Measurements from ENCODE around the gene RAPGEF5. TPM values are rescaled to one million over a fixed set of nuclear protein-coding genes. Genes with fewer than 3 reads are reported as not detected.

Gene RAPGEF5
- total RNA-seq, 1 donor from 2014 or later: 16.5 TPM

- Histone ChIP-seq H3K27me3 (ENCODE audit: low read depth) (no peaks in the 10 kb centered on the region), H3K4me1 (no peaks in the 10 kb centered on the region)
- intact Hi-C loops (cut with micrococcal nuclease): no loop called here
Observed at GRCh38 chr7:22323714-22324113, 33.2 kb downstream of the RAPGEF5 start.

DNA sequence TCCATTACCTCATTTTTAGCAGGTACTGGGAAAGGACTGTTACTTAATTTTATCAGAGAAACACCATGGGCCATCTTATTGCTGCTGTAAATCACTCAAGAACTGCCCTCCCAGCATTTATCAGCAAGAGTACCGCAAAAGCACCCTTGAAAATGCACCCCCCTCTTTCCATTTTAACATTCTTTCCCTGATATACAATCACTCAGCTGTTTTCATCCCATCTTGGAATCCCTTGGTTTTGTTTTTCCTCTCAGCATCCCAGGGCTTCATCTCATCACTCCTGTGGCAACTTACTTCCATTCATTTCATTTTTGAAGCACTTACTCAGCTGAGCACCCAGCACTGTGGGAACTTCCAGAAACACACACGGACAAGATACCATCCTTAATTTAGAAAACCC is 36.5 kb downstream of the RAPGEF5 start:
- DNase-seq: no peak

More at GRCh38 chr7:22323714-22324113, 33.2 kb downstream of the RAPGEF5 start:
- Histone ChIP-seq H3K4me3 (no peak overlapping the region), H3K27ac (replicated peaks) (no peak overlapping the region), H3K9me3 (replicated peaks) (no peaks in the 10 kb centered on the region), H3K36me3 (no peaks in the 10 kb centered on the region)
- DNase-seq: no peak
- TF ChIP-seq, protein P1, sequence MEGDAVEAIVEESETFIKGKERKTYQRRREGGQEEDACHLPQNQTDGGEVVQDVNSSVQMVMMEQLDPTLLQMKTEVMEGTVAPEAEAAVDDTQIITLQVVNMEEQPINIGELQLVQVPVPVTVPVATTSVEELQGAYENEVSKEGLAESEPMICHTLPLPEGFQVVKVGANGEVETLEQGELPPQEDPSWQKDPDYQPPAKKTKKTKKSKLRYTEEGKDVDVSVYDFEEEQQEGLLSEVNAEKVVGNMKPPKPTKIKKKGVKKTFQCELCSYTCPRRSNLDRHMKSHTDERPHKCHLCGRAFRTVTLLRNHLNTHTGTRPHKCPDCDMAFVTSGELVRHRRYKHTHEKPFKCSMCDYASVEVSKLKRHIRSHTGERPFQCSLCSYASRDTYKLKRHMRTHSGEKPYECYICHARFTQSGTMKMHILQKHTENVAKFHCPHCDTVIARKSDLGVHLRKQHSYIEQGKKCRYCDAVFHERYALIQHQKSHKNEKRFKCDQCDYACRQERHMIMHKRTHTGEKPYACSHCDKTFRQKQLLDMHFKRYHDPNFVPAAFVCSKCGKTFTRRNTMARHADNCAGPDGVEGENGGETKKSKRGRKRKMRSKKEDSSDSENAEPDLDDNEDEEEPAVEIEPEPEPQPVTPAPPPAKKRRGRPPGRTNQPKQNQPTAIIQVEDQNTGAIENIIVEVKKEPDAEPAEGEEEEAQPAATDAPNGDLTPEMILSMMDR (IDR thresholded peaks at IDR 0.05; ENCODE audit: borderline replicate concordance): no peak

GRCh38 chr7:22319424-22320403 is 37.2 kb downstream of the RAPGEF5 start:
- intact Hi-C loops (cut with micrococcal nuclease): no loop called here

More for the DNA sequence above, 36.5 kb downstream of the RAPGEF5 start:
- TF ChIP-seq, protein P1 (IDR thresholded peaks at IDR 0.05; ENCODE audit: borderline replicate concordance): no peak
- no peaks in the 10 kb centered on the region for H3K4me1 ChIP-seq
- no peak overlapping the region for H3K27ac ChIP-seq (replicated peaks)
- H3K27me3 ChIP-seq (ENCODE audit: low read depth): no peaks in the 10 kb centered on the region
- intact Hi-C loops (cut with micrococcal nuclease): no loop called here
- no peaks in the 10 kb centered on the region for H3K36me3 ChIP-seq
- no peak overlapping the region for H3K4me3 ChIP-seq
- no peaks in the 10 kb centered on the region for H3K9me3 ChIP-seq (replicated peaks)

GRCh38 chr7:22318376-22318775 is 38.6 kb downstream of the RAPGEF5 start:
- no peak for DNase-seq
- Histone ChIP-seq H3K36me3 (no peaks in the 10 kb centered on the region), H3K4me1 (no peaks in the 10 kb centered on the region), H3K27me3 (ENCODE audit: low read depth) (no peaks in the 10 kb centered on the region), H3K4me3 (no peak overlapping the region), H3K9me3 (replicated peaks) (no peaks in the 10 kb centered on the region), H3K27ac (replicated peaks) (no peak overlapping the region)
- TF ChIP-seq, protein P1 (IDR thresholded peaks at IDR 0.05; ENCODE audit: borderline replicate concordance): no peak
- intact Hi-C loops (cut with micrococcal nuclease): no loop called here

More at GRCh38 chr7:22319424-22320403, 37.2 kb downstream of the RAPGEF5 start:
- Histone ChIP-seq H3K36me3 (no peaks in the 10 kb centered on the region), H3K27me3 (ENCODE audit: low read depth) (no peaks in the 10 kb centered on the region), H3K4me1 (no peaks in the 10 kb centered on the region), H3K9me3 (replicated peaks) (no peaks in the 10 kb centered on the region), H3K4me3 (no peak overlapping the region), H3K27ac (replicated peaks) (no peak overlapping the region)
- no peak for DNase-seq
- TF ChIP-seq, protein P1 (IDR thresholded peaks at IDR 0.05; ENCODE audit: borderline replicate concordance): no peak

- DNase-seq: no peak
- H3K27me3 ChIP-seq (ENCODE audit: low read depth): no peaks in the 10 kb centered on the region
- H3K9me3 ChIP-seq (replicated peaks): no peaks in the 10 kb centered on the region
- no peaks in the 10 kb centered on the region for H3K4me1 ChIP-seq
- TF ChIP-seq, protein P1 (IDR thresholded peaks at IDR 0.05; ENCODE audit: borderline replicate concordance): no peak
- intact Hi-C loops (cut with micrococcal nuclease): no loop called here
- no peak overlapping the region for H3K4me3 ChIP-seq
- H3K36me3 ChIP-seq: no peaks in the 10 kb centered on the region
- no peak overlapping the region for H3K27ac ChIP-seq (replicated peaks)
Observed at GRCh38 chr7:22317632-22318031, 39.3 kb downstream of the RAPGEF5 start.

Measured in left ventricle myocardium inferior (tissue), 1 donor.